ENCODE results near the gene STEAP3. TPM values are rescaled to one million over a fixed set of nuclear protein-coding genes. Genes with fewer than 3 reads are reported as not detected.

STEAP3 gene
- total RNA-seq, 2 donors from 2014 or later, result 18.9 to 25.4 TPM

GRCh38 chr2:119242276-119243119 lies 18.9 kb downstream of the STEAP3 start:
- Histone ChIP-seq H3K4me3 (no peak overlapping the region), H3K9me3 (no peaks in the 10 kb centered on the region), H3K36me3 (replicated peaks in 1 of 2; ENCODE audit: insufficient read depth in 1 of 2, low read depth in 2 of 2) (peaks cover 0 to under 1% of the 10 kb centered on the region in 2 donors), H3K27ac (no peak overlapping the region), H3K4me1 (peaks cover 37% of the 10 kb centered on the region), H3K27me3 (no peaks in the 10 kb centered on the region)
- DNase-seq, result peak in 2 of 4 donors; percentile 38 to 45
- no peak for ATAC-seq
- intact Hi-C loops (cut with DNase I), result no loop called here
- WGBS, 2 donors, result 65 to 72% methylated on average over 11 to 16 of the region's 17 CpGs
- TF ChIP-seq CTCF (IDR thresholded peaks at IDR 0.05) (no peak), POLR2A (IDR thresholded peaks at IDR 0.05) (no peak)

GRCh38 chr2:119243621-119244020 lies 20.0 kb downstream of the STEAP3 start:
- WGBS, 2 donors, result 78 to 87% methylated on average over 2 of the region's 2 CpGs
- H3K9me3 ChIP-seq, result no peaks in the 10 kb centered on the region
- no peaks in the 10 kb centered on the region for H3K27me3 ChIP-seq
- no peak for TF ChIP-seq POLR2A (IDR thresholded peaks at IDR 0.05)
- TF ChIP-seq CTCF (IDR thresholded peaks at IDR 0.05), result no peak
- intact Hi-C loops (cut with DNase I), result no loop called here
- ATAC-seq, result no peak
- H3K4me3 ChIP-seq, result no peak overlapping the region
- peaks cover 0 to 4% of the 10 kb centered on the region in 2 donors for H3K36me3 ChIP-seq (replicated peaks in 1 of 2; ENCODE audit: insufficient read depth in 1 of 2, low read depth in 2 of 2)
- H3K4me1 ChIP-seq, result peaks cover 37% of the 10 kb centered on the region
- DNase-seq, result no peak
- no peak overlapping the region for H3K27ac ChIP-seq

- Histone ChIP-seq H3K36me3 (replicated peaks in 1 of 2; ENCODE audit: insufficient read depth in 1 of 2, low read depth in 2 of 2) (peaks cover 0 to 7% of the 10 kb centered on the region in 2 donors), H3K9me3 (no peaks in the 10 kb centered on the region), H3K27ac (no peak overlapping the region), H3K4me1 (peaks cover 30% of the 10 kb centered on the region), H3K4me3 (no peak overlapping the region), H3K27me3 (no peaks in the 10 kb centered on the region)
- TF ChIP-seq POLR2A (IDR thresholded peaks at IDR 0.05) (no peak), CTCF (IDR thresholded peaks at IDR 0.05) (no peak)
- DNase-seq (peak in 1 of 4 donors; percentile 2), ATAC-seq (no peak)
- 88 to 97% methylated on average over 14 to 17 of the region's 17 CpGs for whole genome bisulfite sequencing, 2 donors
- intact Hi-C loops (cut with DNase I), result no loop called here
Measured at GRCh38 chr2:119245076-119245840, 21.6 kb downstream of the STEAP3 start.

- H3K4me1 ChIP-seq, result peaks cover 24% of the 10 kb centered on the region
- intact Hi-C loops (cut with DNase I), result no loop called here
- ATAC-seq (no peak), DNase-seq (no peak)
- H3K27me3 ChIP-seq, result no peaks in the 10 kb centered on the region
- no peak overlapping the region for H3K27ac ChIP-seq
- peaks cover 0 to 7% of the 10 kb centered on the region in 2 donors for H3K36me3 ChIP-seq (replicated peaks in 1 of 2; ENCODE audit: insufficient read depth in 1 of 2, low read depth in 2 of 2)
- H3K9me3 ChIP-seq, result no peaks in the 10 kb centered on the region
- TF ChIP-seq CTCF (IDR thresholded peaks at IDR 0.05) (no peak), POLR2A (IDR thresholded peaks at IDR 0.05) (no peak)
- 87 to 95% methylated on average over 3 of the region's 3 CpGs for WGBS, 2 donors
- no peak overlapping the region for H3K4me3 ChIP-seq
Measured at GRCh38 chr2:119245841-119246230, 22.2 kb downstream of the STEAP3 start.

Data from body of pancreas (tissue), 4 donors.